Jurkat, Clone E6-1 (cell line): ENCODE measurements around the gene MLN.

ENCODE experiments used
- DNase-seq: peaks from one replicate; pipeline ENCODE4 v3.0.0-alpha.2; 2011; ENCODE audit warnings: low read depth, low spot score
- H3K4me3 ChIP-seq: 2 replicates; pipeline ENCODE4 v1.5.1; 2011; ENCODE audit warnings: mild to moderate bottlenecking, low read length, control low read depth, moderate library complexity

MLN gene

GRCh38 chr6:33819021-33819420 is 15.2 kb upstream of the MLN start:
- no peak for DNase-seq

GRCh38 chr6:33818293-33818692 is 14.5 kb upstream of the MLN start:
- no peak for DNase-seq

More at GRCh38 chr6:33819021-33819420, 15.2 kb upstream of the MLN start:
- no peak overlapping the region for H3K4me3 ChIP-seq

GRCh38 chr6:33817489-33817888 is 13.7 kb upstream of the MLN start:
- no peak for DNase-seq
- H3K4me3 ChIP-seq, result no peak overlapping the region

More at GRCh38 chr6:33818293-33818692, 14.5 kb upstream of the MLN start:
- H3K4me3 ChIP-seq, result no peak overlapping the region

GRCh38 chr6:33816911-33817310 is 13.1 kb upstream of the MLN start:
- no peak overlapping the region for H3K4me3 ChIP-seq
- no peak for DNase-seq

- peak; percentile 53 for DNase-seq
- no peak overlapping the region for H3K4me3 ChIP-seq
Measured at GRCh38 chr6:33815854-33816253, 12.1 kb upstream of the MLN start.

GRCh38 chr6:33813990-33814985 is 10.5 kb upstream of the MLN start:
- H3K4me3 ChIP-seq, result no peak overlapping the region
- no peak for DNase-seq

GRCh38 chr6:33813246-33813904 is 9.6 kb upstream of the MLN start:
- no peak overlapping the region for H3K4me3 ChIP-seq
- no peak for DNase-seq

- no peak overlapping the region for H3K4me3 ChIP-seq
- peak; percentile 34 for DNase-seq
Measured at GRCh38 chr6:33812669-33813068, 8.9 kb upstream of the MLN start.

GRCh38 chr6:33809594-33809993 is 5.8 kb upstream of the MLN start:
- H3K4me3 ChIP-seq, result no peak overlapping the region
- no peak for DNase-seq

- no peak for DNase-seq
- no peak overlapping the region for H3K4me3 ChIP-seq
Measured at GRCh38 chr6:33808641-33809180, 4.9 kb upstream of the MLN start.

- no peak for DNase-seq
- H3K4me3 ChIP-seq, result no peak overlapping the region
Measured at GRCh38 chr6:33807606-33808005, 3.8 kb upstream of the MLN start.

- no peak overlapping the region for H3K4me3 ChIP-seq
- DNase-seq, result no peak
Measured at GRCh38 chr6:33806841-33807240, 3.0 kb upstream of the MLN start.

GRCh38 chr6:33802186-33802958 is 1.4 kb downstream of the MLN start:
- DNase-seq, result no peak
- no peak overlapping the region for H3K4me3 ChIP-seq

GRCh38 chr6:33801611-33802010 is 2.2 kb downstream of the MLN start:
- H3K4me3 ChIP-seq, result no peak overlapping the region
- no peak for DNase-seq

- DNase-seq, result no peak
- H3K4me3 ChIP-seq, result no peak overlapping the region
Measured at GRCh38 chr6:33800248-33800969, 3.4 kb downstream of the MLN start.

- no peak for DNase-seq
- no peak overlapping the region for H3K4me3 ChIP-seq
Measured at GRCh38 chr6:33799454-33800113, 4.2 kb downstream of the MLN start.

GRCh38 chr6:33798343-33798848 is 5.4 kb downstream of the MLN start:
- no peak overlapping the region for H3K4me3 ChIP-seq
- DNase-seq, result no peak
